HCT116 (cell line): ENCODE data around the gene RPLP2.

Experiments
- EGR1 ChIP-seq: IDR thresholded peaks from 2 replicates; pipeline ENCODE4 v1.6.1; 2012; ENCODE audit warnings: low read depth
- EZH2 ChIP-seq: fragments of 200-600 bp; sonication (generic); IDR thresholded peaks from 2 replicates; pipeline ENCODE4 v1.6.1; 2017; ENCODE audit warnings: antibody characterized with exemption, mixed run types
- MAX ChIP-seq: IDR thresholded peaks from 2 replicates; pipeline ENCODE4 v1.6.1; 2012
- POLR2A ChIP-seq: IDR thresholded peaks from 2 replicates; pipeline ENCODE4 v1.7.0; 2011; ENCODE audit warnings: borderline replicate concordance; ENCODE audit not compliant: insufficient read depth, insufficient read length; ENCODE audit errors: extremely low read depth
- POLR2AphosphoS5 ChIP-seq: IDR thresholded peaks from 2 replicates; pipeline ENCODE4 v1.6.1; 2011; ENCODE audit warnings: mild to moderate bottlenecking, low read depth, low read length, moderate library complexity
- SIN3A ChIP-seq: IDR thresholded peaks from 2 replicates; pipeline ENCODE4 v1.6.1; 2012; ENCODE audit warnings: low read depth
- YY1 ChIP-seq: IDR thresholded peaks from 2 replicates; pipeline ENCODE4 v1.6.1; 2011; ENCODE audit warnings: low read length, low read depth, moderate library complexity, mild to moderate bottlenecking; ENCODE audit not compliant: insufficient replicate concordance; ENCODE audit errors: extremely low read depth
- ZNF274 ChIP-seq: fragments of 200-500 bp; sonication (Bioruptor generic); IDR thresholded peaks from 2 replicates; pipeline ENCODE4 v1.6.1; 2014; ENCODE audit warnings: mild to moderate bottlenecking, low read depth, low read length, inconsistent platforms
- TF ChIP-seq, protein P1 (sequence below), 3 experiments: fragments of 200-600 bp in 1 of 3; sonication (generic) in 1 of 3; IDR thresholded peaks in 2 of 3; conservative IDR thresholded peaks in 1 of 3; 2 replicates each; pipeline ENCODE4 v1.5.1; 2012 to 2017; ENCODE audit warnings: low read depth in 2 of 3, low read length in 2 of 3, antibody characterized with exemption in 1 of 3, borderline replicate concordance in 1 of 3, control low read depth in 1 of 3, mild to moderate bottlenecking in 1 of 3, mixed read lengths in 1 of 3, mixed run types in 1 of 3, moderate library complexity in 1 of 3; ENCODE audit not compliant: insufficient read depth in 1 of 3

GRCh38 chr11:796565-797295, 13.0 kb upstream of the RPLP2 start:
- no peak for TF ChIP-seq SIN3A
- TF ChIP-seq, protein P1, sequence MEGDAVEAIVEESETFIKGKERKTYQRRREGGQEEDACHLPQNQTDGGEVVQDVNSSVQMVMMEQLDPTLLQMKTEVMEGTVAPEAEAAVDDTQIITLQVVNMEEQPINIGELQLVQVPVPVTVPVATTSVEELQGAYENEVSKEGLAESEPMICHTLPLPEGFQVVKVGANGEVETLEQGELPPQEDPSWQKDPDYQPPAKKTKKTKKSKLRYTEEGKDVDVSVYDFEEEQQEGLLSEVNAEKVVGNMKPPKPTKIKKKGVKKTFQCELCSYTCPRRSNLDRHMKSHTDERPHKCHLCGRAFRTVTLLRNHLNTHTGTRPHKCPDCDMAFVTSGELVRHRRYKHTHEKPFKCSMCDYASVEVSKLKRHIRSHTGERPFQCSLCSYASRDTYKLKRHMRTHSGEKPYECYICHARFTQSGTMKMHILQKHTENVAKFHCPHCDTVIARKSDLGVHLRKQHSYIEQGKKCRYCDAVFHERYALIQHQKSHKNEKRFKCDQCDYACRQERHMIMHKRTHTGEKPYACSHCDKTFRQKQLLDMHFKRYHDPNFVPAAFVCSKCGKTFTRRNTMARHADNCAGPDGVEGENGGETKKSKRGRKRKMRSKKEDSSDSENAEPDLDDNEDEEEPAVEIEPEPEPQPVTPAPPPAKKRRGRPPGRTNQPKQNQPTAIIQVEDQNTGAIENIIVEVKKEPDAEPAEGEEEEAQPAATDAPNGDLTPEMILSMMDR (IDR thresholded peaks at IDR 0.05 in 2 of 3, conservative IDR thresholded peaks at IDR 0.05 in 1 of 3; ENCODE audit: borderline replicate concordance in 1 of 3, insufficient read depth in 1 of 3, low read depth in 2 of 3, low read length in 2 of 3) = no peak
- TF ChIP-seq POLR2A = no peak
- no peak for TF ChIP-seq YY1
- no peak for TF ChIP-seq EGR1
- no peak for TF ChIP-seq POLR2AphosphoS5
- TF ChIP-seq MAX = no peak
- no peak for TF ChIP-seq EZH2
- no peak for TF ChIP-seq ZNF274
